Upper lobe of left lung (tissue), 6 donors: ENCODE data around the gene GET3. TPM values are rescaled to one million over a fixed set of nuclear protein-coding genes. Genes with fewer than 3 reads are reported as not detected.

Experiments
- ATAC-seq, 2 donors: fragments of 200-7000 bp; cut with Tn5 transposase; one replicate each; pipeline ENCODE4 v1.9.1; 2022; ENCODE audit warnings: mild to moderate bottlenecking in 2 of 2, moderate library complexity in 2 of 2; ENCODE audit not compliant: low FRiP score in 2 of 2
- DNase-seq, 2 donors: peaks; one replicate each; pipeline ENCODE4 v3.0.0-alpha.2; 2019 to 2020
- H3K27ac ChIP-seq, 4 donors: fragments of 200-600 bp; sonication (generic); one replicate each; pipeline ENCODE4 v1.5.1; 2016 to 2019
- H3K27me3 ChIP-seq, 4 donors: fragments of 200-600 bp; sonication (generic); one replicate each; pipeline ENCODE4 v1.5.1; 2017 to 2019
- H3K36me3 ChIP-seq, 4 donors: fragments of 200-600 bp; sonication (generic); one replicate each; pipeline ENCODE4 v1.5.1; 2016 to 2019
- H3K4me1 ChIP-seq, 4 donors: fragments of 200-600 bp; sonication (generic); one replicate each; pipeline ENCODE4 v1.5.1; 2018 to 2019
- H3K4me3 ChIP-seq, 4 donors: fragments of 200-600 bp; sonication (generic); one replicate each; pipeline ENCODE4 v1.5.1; 2017 to 2019; ENCODE audit warnings: mild to moderate bottlenecking in 2 of 4, moderate library complexity in 1 of 4
- H3K9me3 ChIP-seq, 4 donors: fragments of 200-600 bp; sonication (generic); one replicate each; pipeline ENCODE4 v1.5.1; 2018 to 2019
- CTCF ChIP-seq, 6 experiments: fragments of 450-650 bp in 4 of 6; fragments of 200-600 bp in 2 of 6; sonication (generic) in 2 of 6; IDR thresholded peaks; one replicate each; pipeline ENCODE4 v1.5.1; 2016 to 2019; ENCODE audit warnings: antibody characterized with exemption in 6 of 6
- EP300 ChIP-seq, 4 donors: sonication (generic); formaldehyde crosslinking; IDR thresholded peaks; one replicate each; pipeline ENCODE4 v1.5.1; 2017; ENCODE audit warnings: antibody characterized with exemption in 4 of 4, control low read depth in 2 of 4
- POLR2A ChIP-seq, 4 donors: fragments of 450-650 bp; IDR thresholded peaks; one replicate each; pipeline ENCODE4 v1.5.1; 2016 to 2017; ENCODE audit warnings: antibody characterized with exemption in 4 of 4, mild to moderate bottlenecking in 2 of 4
- POLR2AphosphoS5 ChIP-seq, 2 donors: sonication (generic); formaldehyde crosslinking; IDR thresholded peaks; one replicate each; pipeline ENCODE4 v1.5.1; 2017; ENCODE audit warnings: antibody characterized with exemption in 2 of 2
- WGBS, 2 donors: methylation state at CpG; one replicate each; pipeline ENCODE4 v1.1.5; 2017 to 2018; 5-methylcytosine and 5-hydroxymethylcytosine counted together
- total RNA-seq, 6 donors: library from RNA; depleted of rRNA in 4 of 6; stranded (reverse); fragments of >200 nt in 4 of 6; gene quantifications; one replicate each; pipeline versions ENCODE4 v1.1.0 to v1.2.1, GENCODE V29; 2016 to 2021
- donor health status: DM: no; HTN: no; CAD: no; lungs with moderate emphysema.
- donor health status: DM: no; HTN: yes; CAD: no; lungs with severe emphysema.

GET3 gene
- total RNA-seq, 6 donors from 2014 or later = 14.7 to 71.7 (median 49.8) TPM

GRCh38 chr19:12770922-12771321 lies 33.6 kb downstream of the GET3 start:
- 96% methylated on average over 13 of the region's 13 CpGs; no CpG with 5 or more reads in 1 of the 2 donors for WGBS, 2 donors
- no peak for TF ChIP-seq POLR2AphosphoS5 (IDR thresholded peaks at IDR 0.05)
- TF ChIP-seq EP300 (IDR thresholded peaks at IDR 0.05) = no peak
- no peak for TF ChIP-seq CTCF (IDR thresholded peaks at IDR 0.05)
- TF ChIP-seq POLR2A (IDR thresholded peaks at IDR 0.05) = no peak
- ATAC-seq (no peak), DNase-seq (peak in 1 of 2 donors; percentile 63)
- Histone ChIP-seq H3K27me3 (no peaks in the 10 kb centered on the region), H3K36me3 (peaks cover 0 to 15% (median 4%) of the 10 kb centered on the region in 4 donors), H3K9me3 (no peaks in the 10 kb centered on the region), H3K4me1 (peaks cover 7 to 28% (median 8%) of the 10 kb centered on the region in 4 donors), H3K27ac (no peak overlapping the region), H3K4me3 (no peak overlapping the region)

- 85 to 100% methylated on average over 1 to 4 of the region's 4 CpGs for WGBS, 2 donors
Observed at GRCh38 chr19:12772323-12772722, 35.0 kb downstream of the GET3 start.

GRCh38 chr19:12773571-12773970 lies 36.3 kb downstream of the GET3 start:
- TF ChIP-seq EP300 (IDR thresholded peaks at IDR 0.05) (no peak), CTCF (IDR thresholded peaks at IDR 0.05) (no peak), POLR2A (IDR thresholded peaks at IDR 0.05) (no peak), POLR2AphosphoS5 (IDR thresholded peaks at IDR 0.05) (no peak)
- peaks cover 0 to 8% (median 3%) of the 10 kb centered on the region in 4 donors for H3K36me3 ChIP-seq
- WGBS, 2 donors = 90 to 91% methylated on average over 2 of the region's 2 CpGs
- no peak for ATAC-seq
- DNase-seq = no peak
- H3K4me1 ChIP-seq = peaks cover 16 to 44% (median 28%) of the 10 kb centered on the region in 4 donors
- H3K9me3 ChIP-seq = no peaks in the 10 kb centered on the region
- H3K27ac ChIP-seq = no peak overlapping the region
- no peaks in the 10 kb centered on the region for H3K27me3 ChIP-seq
- H3K4me3 ChIP-seq = no peak overlapping the region

More at GRCh38 chr19:12772323-12772722, 35.0 kb downstream of the GET3 start:
- no peak overlapping the region for H3K4me3 ChIP-seq
- peaks cover 0 to 9% (median 4%) of the 10 kb centered on the region in 4 donors for H3K36me3 ChIP-seq
- no peaks in the 10 kb centered on the region for H3K27me3 ChIP-seq
- DNase-seq (no peak), ATAC-seq (no peak)
- TF ChIP-seq POLR2A (IDR thresholded peaks at IDR 0.05) (no peak), CTCF (IDR thresholded peaks at IDR 0.05) (no peak), EP300 (IDR thresholded peaks at IDR 0.05) (no peak), POLR2AphosphoS5 (IDR thresholded peaks at IDR 0.05) (no peak)
- peaks cover 12 to 33% (median 18%) of the 10 kb centered on the region in 4 donors for H3K4me1 ChIP-seq
- no peaks in the 10 kb centered on the region for H3K9me3 ChIP-seq
- H3K27ac ChIP-seq = no peak overlapping the region

GRCh38 chr19:12774588-12775555 lies 37.6 kb downstream of the GET3 start, which contains the start of gene HOOK2:
HOOK2 (minus strand) TSS chr19:12775552; CDS start chr19:12775449, 103 bp downstream.
- WGBS, 2 donors = 19 to 36% methylated on average over 18 to 36 of the region's 58 CpGs

More at GRCh38 chr19:12774588-12775555, 37.6 kb downstream of the GET3 start, which contains the start of gene HOOK2:
- Histone ChIP-seq H3K4me3 (peak within 1 kb of the TSS; percentile 35 to 78 (median 60)), H3K27me3 (no peaks in the 10 kb centered on the region), H3K27ac (peak within 1 kb of the TSS; percentile 79 to 97 (median 92)), H3K36me3 (peaks cover 0 to 7% (median 2%) of the 10 kb centered on the region in 4 donors), H3K9me3 (no peaks in the 10 kb centered on the region), H3K4me1 (peaks cover 29 to 54% (median 38%) of the 10 kb centered on the region in 4 donors)
- peak in 2 of 4 donors; percentile 2 to 61 for TF ChIP-seq POLR2A (IDR thresholded peaks at IDR 0.05)
- no peak for TF ChIP-seq CTCF (IDR thresholded peaks at IDR 0.05)
- peak in 1 of 2 donors; percentile 43 for TF ChIP-seq POLR2AphosphoS5 (IDR thresholded peaks at IDR 0.05)
- DNase-seq = peak; percentile 93 to 99
- ATAC-seq = peak; percentile 0 to 81
